ENCODE data around the gene DNPH1.
A peak's percentile ranks its signal among the peaks of the same experiment; 100 is the strongest.

DNPH1 gene

DNA sequence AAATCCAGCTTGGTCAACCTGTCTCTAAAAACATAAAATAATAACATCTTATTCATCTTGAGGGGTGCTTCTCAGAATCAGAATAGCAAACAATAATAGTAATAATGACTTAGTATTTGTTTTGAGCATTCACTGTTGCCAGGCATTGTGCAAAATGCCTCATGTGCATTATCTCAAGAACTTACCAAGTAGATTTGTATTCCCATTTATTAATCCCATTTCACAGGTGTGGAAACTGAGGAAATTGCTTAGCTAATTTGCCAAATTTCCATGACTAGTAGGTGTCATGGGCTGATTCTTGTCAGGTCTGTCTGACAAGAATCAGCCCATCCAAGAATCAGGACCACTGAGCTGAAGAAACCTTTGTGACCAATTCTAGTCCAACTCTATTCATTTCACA lies 19.5 kb upstream of the DNPH1 start:
- H3K9me3 ChIP-seq (ENCODE audit: control insufficient read depth, low read length): no peaks in the 10 kb centered on the region
- H3K4me1 ChIP-seq (ENCODE audit: control insufficient read depth, insufficient read depth, low read depth, low read length): peaks cover 14% of the 10 kb centered on the region
- no peak for DNase-seq
- H2BK5ac ChIP-seq (ENCODE audit: low read depth, low read length, poor library complexity, severe bottlenecking): no peak overlapping the region
- H3K27me3 ChIP-seq (ENCODE audit: control insufficient read depth in 1 of 2, insufficient read depth in 1 of 2, low read length in 2 of 2): peaks cover 85 to 87% of the 10 kb centered on the region in 2 experiments
- H3K36me3 ChIP-seq (ENCODE audit: control insufficient read depth in 1 of 2, insufficient read depth in 2 of 2, low read depth in 1 of 2, low read length in 2 of 2): no peaks in the 10 kb centered on the region
- H3K18ac ChIP-seq (ENCODE audit: low read depth in 1 of 2, low read length in 2 of 2): no peak overlapping the region
- H3K27ac ChIP-seq (ENCODE audit: low read length, poor library complexity, severe bottlenecking): no peak overlapping the region
- H4K91ac ChIP-seq (ENCODE audit: low read length): no peak overlapping the region
- H3K4me2 ChIP-seq (ENCODE audit: low read length, poor library complexity, severe bottlenecking): no peak overlapping the region
- no peak overlapping the region for H3K14ac ChIP-seq (ENCODE audit: low read length in 2 of 2)
- no peak overlapping the region for H3K9ac ChIP-seq (ENCODE audit: low read length)
- no peak overlapping the region for H3K23ac ChIP-seq (ENCODE audit: low read length in 2 of 2)
- H3K4ac ChIP-seq (ENCODE audit: low read depth in 1 of 2, low read length in 2 of 2): no peak overlapping the region
- no peak overlapping the region for H2AFZ ChIP-seq (ENCODE audit: low read depth, low read length)
- no peak overlapping the region for H2BK12ac ChIP-seq (ENCODE audit: low read length in 2 of 2)
- no peak overlapping the region for H2AK5ac ChIP-seq (ENCODE audit: low read length, severe bottlenecking)
- no peak overlapping the region for H4K8ac ChIP-seq (ENCODE audit: low read length)
- H3K4me3 ChIP-seq (ENCODE audit: insufficient read depth in 1 of 2, low read depth in 1 of 2, low read length in 2 of 2): no peak overlapping the region
- H3K79me1 ChIP-seq (replicated peaks; ENCODE audit: low read length, poor library complexity, severe bottlenecking): no peaks in the 10 kb centered on the region
- no peak overlapping the region for H2BK120ac ChIP-seq (ENCODE audit: low read depth, low read length)
- no peak overlapping the region for H2BK15ac ChIP-seq (ENCODE audit: low read depth, poor library complexity, severe bottlenecking)

DNA sequence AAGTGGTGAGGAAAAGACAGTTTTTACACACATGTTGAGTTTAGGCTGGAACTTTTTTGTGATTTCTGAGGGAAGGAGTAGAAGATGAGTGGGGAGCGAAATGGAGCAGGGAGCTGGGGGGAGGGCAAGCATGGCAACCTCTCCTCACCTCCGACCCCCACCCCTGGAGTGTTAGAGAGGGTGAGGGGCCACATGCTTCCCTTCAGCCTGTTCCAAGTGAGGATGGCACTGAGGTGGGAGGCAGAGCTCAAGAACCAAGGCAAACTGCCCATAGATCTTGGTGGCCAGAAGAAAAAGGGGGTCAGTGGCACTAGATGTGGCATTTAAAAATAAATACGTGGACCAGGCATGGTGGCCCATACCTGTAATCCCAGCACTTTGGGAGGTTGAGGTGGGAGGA lies 18.8 kb upstream of the DNPH1 start:
- Histone ChIP-seq H3K79me1 (replicated peaks; ENCODE audit: low read length, poor library complexity, severe bottlenecking) (no peaks in the 10 kb centered on the region), H2BK15ac (ENCODE audit: low read depth, poor library complexity, severe bottlenecking) (no peak overlapping the region), H3K14ac (ENCODE audit: low read length in 2 of 2) (no peak overlapping the region), H3K4me3 (ENCODE audit: insufficient read depth in 1 of 2, low read depth in 1 of 2, low read length in 2 of 2) (no peak overlapping the region), H4K91ac (ENCODE audit: low read length) (no peak overlapping the region), H3K23ac (ENCODE audit: low read length in 2 of 2) (no peak overlapping the region), H3K4ac (ENCODE audit: low read depth in 1 of 2, low read length in 2 of 2) (no peak overlapping the region), H2BK12ac (ENCODE audit: low read length in 2 of 2) (no peak overlapping the region), H2BK120ac (ENCODE audit: low read depth, low read length) (no peak overlapping the region), H3K27me3 (ENCODE audit: control insufficient read depth in 1 of 2, insufficient read depth in 1 of 2, low read length in 2 of 2) (peaks cover 82 to 84% of the 10 kb centered on the region in 2 experiments), H3K9ac (ENCODE audit: low read length) (no peak overlapping the region), H2BK5ac (ENCODE audit: low read depth, low read length, poor library complexity, severe bottlenecking) (no peak overlapping the region), H3K9me3 (ENCODE audit: control insufficient read depth, low read length) (no peaks in the 10 kb centered on the region), H3K27ac (ENCODE audit: low read length, poor library complexity, severe bottlenecking) (no peak overlapping the region), H3K36me3 (ENCODE audit: control insufficient read depth in 1 of 2, insufficient read depth in 2 of 2, low read depth in 1 of 2, low read length in 2 of 2) (no peaks in the 10 kb centered on the region), H3K4me1 (ENCODE audit: control insufficient read depth, insufficient read depth, low read depth, low read length) (peaks cover 17% of the 10 kb centered on the region), H4K8ac (ENCODE audit: low read length) (no peak overlapping the region), H2AK5ac (ENCODE audit: low read length, severe bottlenecking) (no peak overlapping the region), H3K4me2 (ENCODE audit: low read length, poor library complexity, severe bottlenecking) (no peak overlapping the region), H2AFZ (ENCODE audit: low read depth, low read length) (no peak overlapping the region), H3K18ac (ENCODE audit: low read depth in 1 of 2, low read length in 2 of 2) (no peak overlapping the region)
- WGBS: 64% methylated on average over 1 of the region's 3 CpGs
- no peak for DNase-seq

DNA sequence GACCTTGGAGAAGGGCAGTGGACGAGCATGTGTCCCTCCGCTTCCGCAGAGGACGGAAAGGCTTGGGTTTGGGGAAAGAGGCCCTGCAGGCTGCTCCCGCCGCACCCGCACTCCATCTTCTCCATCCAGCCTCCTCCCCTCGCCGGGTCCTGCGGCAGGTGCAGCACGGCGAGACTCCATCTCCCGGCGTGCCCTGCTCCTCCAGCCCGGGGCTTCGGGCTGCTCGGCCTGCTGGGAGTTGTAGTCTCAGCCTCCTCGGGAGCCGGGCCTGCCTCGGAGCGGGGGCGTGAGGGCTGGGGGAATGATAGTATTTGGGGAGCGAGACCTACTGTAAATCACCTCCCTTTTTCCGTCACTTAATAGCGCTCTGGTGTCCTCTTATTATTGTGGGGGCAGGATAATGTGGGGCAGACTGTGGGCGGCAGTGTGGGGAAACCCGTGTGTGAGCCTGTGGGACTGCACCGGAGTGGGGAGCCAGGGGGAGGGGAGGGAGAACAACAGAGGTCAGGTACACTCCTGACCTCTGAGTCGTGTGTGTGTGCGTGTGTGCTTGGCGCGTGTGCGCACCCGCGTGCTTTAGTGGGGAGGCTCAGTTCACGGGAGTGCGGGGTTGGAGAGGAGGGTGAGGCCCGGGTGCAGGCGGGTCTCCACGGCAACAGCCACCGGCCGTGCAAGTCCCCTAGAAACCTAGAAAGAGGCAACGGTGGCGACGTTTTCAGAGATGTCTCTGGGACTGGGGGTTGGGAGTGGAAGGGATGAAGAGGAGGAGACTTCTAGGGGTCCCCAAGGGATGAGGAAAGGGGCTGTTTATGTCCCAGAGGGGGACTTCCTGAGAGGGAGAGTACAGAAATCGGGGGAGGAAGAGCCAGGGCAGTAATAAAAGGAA lies 18.1 kb upstream of the DNPH1 start:
- Histone ChIP-seq H3K27me3 (ENCODE audit: control insufficient read depth in 1 of 2, insufficient read depth in 1 of 2, low read length in 2 of 2) (peaks cover 82 to 85% of the 10 kb centered on the region in 2 experiments), H3K4ac (ENCODE audit: low read depth in 1 of 2, low read length in 2 of 2) (no peak overlapping the region), H3K36me3 (ENCODE audit: control insufficient read depth in 1 of 2, insufficient read depth in 2 of 2, low read depth in 1 of 2, low read length in 2 of 2) (no peaks in the 10 kb centered on the region), H3K4me2 (ENCODE audit: low read length, poor library complexity, severe bottlenecking) (peak overlapping the region; percentile 59), H3K9me3 (ENCODE audit: control insufficient read depth, low read length) (no peaks in the 10 kb centered on the region), H3K4me1 (ENCODE audit: control insufficient read depth, insufficient read depth, low read depth, low read length) (peaks cover 17% of the 10 kb centered on the region), H2AK5ac (ENCODE audit: low read length, severe bottlenecking) (no peak overlapping the region), H3K9ac (ENCODE audit: low read length) (no peak overlapping the region), H3K14ac (ENCODE audit: low read length in 2 of 2) (no peak overlapping the region), H2BK120ac (ENCODE audit: low read depth, low read length) (no peak overlapping the region), H3K27ac (ENCODE audit: low read length, poor library complexity, severe bottlenecking) (no peak overlapping the region), H2AFZ (ENCODE audit: low read depth, low read length) (peak overlapping the region; percentile 80), H2BK15ac (ENCODE audit: low read depth, poor library complexity, severe bottlenecking) (no peak overlapping the region), H2BK12ac (ENCODE audit: low read length in 2 of 2) (no peak overlapping the region), H4K8ac (ENCODE audit: low read length) (no peak overlapping the region), H4K91ac (ENCODE audit: low read length) (no peak overlapping the region), H3K4me3 (ENCODE audit: insufficient read depth in 1 of 2, low read depth in 1 of 2, low read length in 2 of 2) (peak overlapping the region in 1 of 2 experiments; percentile 79), H3K79me1 (replicated peaks; ENCODE audit: low read length, poor library complexity, severe bottlenecking) (no peaks in the 10 kb centered on the region), H3K23ac (ENCODE audit: low read length in 2 of 2) (peak overlapping the region in 1 of 2 experiments; percentile 23), H3K18ac (ENCODE audit: low read depth in 1 of 2, low read length in 2 of 2) (no peak overlapping the region), H2BK5ac (ENCODE audit: low read depth, low read length, poor library complexity, severe bottlenecking) (no peak overlapping the region)
- DNase-seq: peak; percentile 46
- 3% methylated on average over 40 of the region's 46 CpGs for WGBS

DNA sequence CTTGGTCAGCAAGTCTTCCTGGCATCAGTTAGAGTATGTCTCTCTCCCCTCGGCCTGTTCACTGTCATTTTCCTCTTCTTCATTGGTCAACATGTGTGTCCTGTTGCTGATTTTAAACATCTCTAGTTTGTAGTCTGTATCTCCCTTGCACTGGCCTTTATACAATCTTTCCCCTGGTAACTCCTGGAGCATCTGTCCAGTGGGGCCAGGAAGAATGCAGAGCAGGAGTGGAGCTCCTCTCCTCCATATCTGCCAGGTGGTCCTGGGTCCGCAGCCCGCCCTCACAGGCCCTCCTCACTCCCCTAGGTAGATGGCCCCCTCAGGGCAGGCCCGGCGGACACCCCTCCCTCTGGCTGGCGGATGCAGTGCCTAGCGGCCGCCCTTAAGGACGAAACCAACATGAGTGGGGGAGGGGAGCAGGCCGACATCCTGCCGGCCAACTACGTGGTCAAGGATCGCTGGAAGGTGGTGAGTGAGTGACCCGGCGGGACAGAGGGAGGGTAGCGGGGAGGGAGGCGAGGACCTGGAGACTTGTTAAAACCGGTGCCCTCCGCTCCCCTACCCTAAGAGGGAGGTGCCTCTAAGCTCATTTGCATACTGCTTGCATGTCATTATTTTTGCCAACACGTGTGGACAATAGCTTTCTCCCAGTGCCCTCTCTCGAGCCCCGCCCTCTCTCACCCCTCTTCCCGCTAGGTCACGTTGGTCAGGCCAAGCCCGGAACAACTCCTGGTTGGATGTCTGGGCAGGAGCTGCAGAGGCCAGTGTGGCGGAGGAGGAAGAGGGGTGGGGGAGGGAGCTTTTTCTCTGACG lies 17.2 kb upstream of the DNPH1 start:
- no peak overlapping the region for H3K9ac ChIP-seq (ENCODE audit: low read length)
- H3K4me1 ChIP-seq (ENCODE audit: control insufficient read depth, insufficient read depth, low read depth, low read length): peaks cover 16% of the 10 kb centered on the region
- H4K8ac ChIP-seq (ENCODE audit: low read length): no peak overlapping the region
- H3K14ac ChIP-seq (ENCODE audit: low read length in 2 of 2): no peak overlapping the region
- no peak overlapping the region for H3K27ac ChIP-seq (ENCODE audit: low read length, poor library complexity, severe bottlenecking)
- no peak for DNase-seq
- H3K79me1 ChIP-seq (replicated peaks; ENCODE audit: low read length, poor library complexity, severe bottlenecking): no peaks in the 10 kb centered on the region
- H2BK120ac ChIP-seq (ENCODE audit: low read depth, low read length): no peak overlapping the region
- no peak overlapping the region for H3K18ac ChIP-seq (ENCODE audit: low read depth in 1 of 2, low read length in 2 of 2)
- H2BK5ac ChIP-seq (ENCODE audit: low read depth, low read length, poor library complexity, severe bottlenecking): no peak overlapping the region
- H3K4me3 ChIP-seq (ENCODE audit: insufficient read depth in 1 of 2, low read depth in 1 of 2, low read length in 2 of 2): peak overlapping the region in 1 of 2 experiments; percentile 79
- peaks cover 3% of the 10 kb centered on the region for H3K9me3 ChIP-seq (ENCODE audit: control insufficient read depth, low read length)
- peaks cover 84 to 85% of the 10 kb centered on the region in 2 experiments for H3K27me3 ChIP-seq (ENCODE audit: control insufficient read depth in 1 of 2, insufficient read depth in 1 of 2, low read length in 2 of 2)
- no peak overlapping the region for H3K4ac ChIP-seq (ENCODE audit: low read depth in 1 of 2, low read length in 2 of 2)
- H2AK5ac ChIP-seq (ENCODE audit: low read length, severe bottlenecking): no peak overlapping the region
- WGBS: 9% methylated on average over 14 of the region's 27 CpGs
- no peak overlapping the region for H4K91ac ChIP-seq (ENCODE audit: low read length)
- H2BK15ac ChIP-seq (ENCODE audit: low read depth, poor library complexity, severe bottlenecking): no peak overlapping the region
- H3K23ac ChIP-seq (ENCODE audit: low read length in 2 of 2): no peak overlapping the region
- peak overlapping the region; percentile 59 for H3K4me2 ChIP-seq (ENCODE audit: low read length, poor library complexity, severe bottlenecking)
- peak overlapping the region; percentile 80 for H2AFZ ChIP-seq (ENCODE audit: low read depth, low read length)
- no peak overlapping the region for H2BK12ac ChIP-seq (ENCODE audit: low read length in 2 of 2)
- H3K36me3 ChIP-seq (ENCODE audit: control insufficient read depth in 1 of 2, insufficient read depth in 2 of 2, low read depth in 1 of 2, low read length in 2 of 2): no peaks in the 10 kb centered on the region

All from mesenchymal stem cell (in vitro differentiated cells and primary cell).